ENCODE measurements around the gene CDH23.

DNA sequence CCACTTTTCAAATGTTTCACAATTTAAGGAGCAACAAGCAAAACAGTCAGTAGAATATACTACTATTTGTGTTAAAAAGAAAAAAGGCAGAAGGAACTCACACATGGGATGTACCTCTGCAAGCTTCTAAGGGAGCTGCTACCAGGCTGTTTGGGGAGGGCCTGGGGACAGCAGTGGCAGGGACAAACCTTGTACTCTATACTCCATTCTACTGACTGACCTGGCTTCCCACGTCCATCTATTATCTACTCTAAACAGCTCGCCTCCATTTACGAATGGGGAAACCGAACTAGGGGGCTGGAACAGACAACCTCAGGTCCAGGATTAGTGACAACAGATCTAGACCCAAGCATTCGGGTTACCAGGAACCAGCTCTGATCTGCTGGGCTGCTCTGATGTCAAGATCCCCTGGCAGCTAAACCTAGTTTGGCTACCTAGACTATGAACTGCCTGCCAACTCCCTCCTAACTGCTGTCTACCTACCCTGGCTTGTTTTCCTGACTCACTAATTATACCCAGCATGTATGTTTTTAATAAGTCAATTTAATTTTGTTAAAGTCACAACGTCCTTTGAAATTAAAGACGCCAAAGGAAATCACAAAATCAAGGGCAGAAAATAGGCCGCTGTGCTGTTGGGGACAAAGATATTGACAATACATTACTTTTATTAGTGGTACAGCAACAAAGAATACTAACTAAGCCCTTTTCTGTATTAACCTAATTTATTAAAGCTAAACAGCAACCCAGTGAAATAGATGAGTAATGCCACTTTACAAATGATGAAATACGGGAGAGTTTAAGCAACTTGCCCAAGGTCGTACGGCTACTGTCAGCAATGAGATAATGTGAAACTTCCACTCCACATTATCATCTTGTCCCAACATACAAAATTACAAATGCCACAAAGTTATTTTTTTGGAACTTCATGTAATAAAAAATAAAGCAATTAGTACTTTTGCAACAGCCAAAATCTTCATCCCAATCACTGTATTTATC, 449.0 kb downstream of the CDH23 start:
- TF ChIP-seq POLR2A (IDR thresholded peaks at IDR 0.05) (no peak), EP300 (IDR thresholded peaks at IDR 0.05; ENCODE audit: low read depth) (no peak), POLR2AphosphoS5 (IDR thresholded peaks at IDR 0.05) (no peak)
- TF ChIP-seq, protein P1, sequence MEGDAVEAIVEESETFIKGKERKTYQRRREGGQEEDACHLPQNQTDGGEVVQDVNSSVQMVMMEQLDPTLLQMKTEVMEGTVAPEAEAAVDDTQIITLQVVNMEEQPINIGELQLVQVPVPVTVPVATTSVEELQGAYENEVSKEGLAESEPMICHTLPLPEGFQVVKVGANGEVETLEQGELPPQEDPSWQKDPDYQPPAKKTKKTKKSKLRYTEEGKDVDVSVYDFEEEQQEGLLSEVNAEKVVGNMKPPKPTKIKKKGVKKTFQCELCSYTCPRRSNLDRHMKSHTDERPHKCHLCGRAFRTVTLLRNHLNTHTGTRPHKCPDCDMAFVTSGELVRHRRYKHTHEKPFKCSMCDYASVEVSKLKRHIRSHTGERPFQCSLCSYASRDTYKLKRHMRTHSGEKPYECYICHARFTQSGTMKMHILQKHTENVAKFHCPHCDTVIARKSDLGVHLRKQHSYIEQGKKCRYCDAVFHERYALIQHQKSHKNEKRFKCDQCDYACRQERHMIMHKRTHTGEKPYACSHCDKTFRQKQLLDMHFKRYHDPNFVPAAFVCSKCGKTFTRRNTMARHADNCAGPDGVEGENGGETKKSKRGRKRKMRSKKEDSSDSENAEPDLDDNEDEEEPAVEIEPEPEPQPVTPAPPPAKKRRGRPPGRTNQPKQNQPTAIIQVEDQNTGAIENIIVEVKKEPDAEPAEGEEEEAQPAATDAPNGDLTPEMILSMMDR (IDR thresholded peaks at IDR 0.05), result no peak

Measured in transverse colon (tissue), 4 donors.